ENCODE measurements around the gene SLC16A4. TPM values are rescaled to one million over a fixed set of nuclear protein-coding genes. Genes with fewer than 3 reads are reported as not detected.

The SLC16A4 gene
- total RNA-seq, 3 donors from 2014 or later (not counting 1 experiment from before 2014, with no cell fraction given), result 0.30 to 0.40 (median 0.34) TPM

DNA sequence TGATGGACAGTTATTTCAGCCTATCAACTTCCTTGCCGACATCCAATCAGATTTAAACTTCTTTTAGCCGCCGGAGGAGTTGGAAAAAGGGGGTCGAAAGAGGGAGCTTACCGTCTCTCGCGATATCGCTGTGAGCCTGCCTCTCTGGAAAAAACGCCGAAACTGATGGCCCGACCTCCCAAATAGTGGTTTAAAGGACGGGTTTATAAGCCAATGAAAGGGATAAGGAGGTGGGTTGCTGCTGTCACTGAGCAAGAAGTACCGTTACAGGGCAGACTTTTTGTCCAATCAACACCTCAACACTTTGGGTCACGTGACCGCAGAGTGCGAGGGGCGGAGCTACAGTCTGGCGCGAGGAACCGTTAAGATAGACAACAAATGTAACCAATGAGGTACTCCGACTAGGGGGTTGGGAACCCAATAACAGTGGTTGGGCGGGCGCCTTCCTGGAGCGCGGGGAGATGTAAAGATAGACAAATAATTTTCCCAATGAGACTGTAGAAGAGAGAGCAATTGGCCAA, 51.9 kb downstream of the SLC16A4 start, which contains the start of gene RBM15:
TSS of gene RBM15 (plus strand) at position 492 of the 521 bp plus-strand sequence. CDS start at position 521, 29 bp downstream.
- 0% methylated on average over 24 of the region's 25 CpGs for WGBS (ENCODE audit: insufficient coverage)
- H3K27ac Mint-ChIP-seq, result no peak within 1 kb of the TSS
- Histone ChIP-seq H3K27ac (ENCODE audit: low read length) (peak within 1 kb of the TSS; percentile 99), H3K4me3 (ENCODE audit: low read length) (peak within 1 kb of the TSS; percentile 98), H3K27me3 (ENCODE audit: control insufficient read depth, insufficient read depth, low read length) (no peaks in the 10 kb centered on the region), H3K36me3 (ENCODE audit: control insufficient read depth, insufficient read depth, low read length) (peaks cover 29% of the 10 kb centered on the region), H3K9me3 (ENCODE audit: control insufficient read depth, insufficient read depth, low read length) (no peaks in the 10 kb centered on the region), H3K4me1 (ENCODE audit: control insufficient read depth, insufficient read depth, low read length) (peaks cover 30% of the 10 kb centered on the region)
- ATAC-seq (peak; percentile 66 to 88 (median 74)), DNase-seq (peak; percentile 91 to 100)
- H3K9me3 Mint-ChIP-seq, result no peaks in the 10 kb centered on the region
- TF ChIP-seq, protein P1, sequence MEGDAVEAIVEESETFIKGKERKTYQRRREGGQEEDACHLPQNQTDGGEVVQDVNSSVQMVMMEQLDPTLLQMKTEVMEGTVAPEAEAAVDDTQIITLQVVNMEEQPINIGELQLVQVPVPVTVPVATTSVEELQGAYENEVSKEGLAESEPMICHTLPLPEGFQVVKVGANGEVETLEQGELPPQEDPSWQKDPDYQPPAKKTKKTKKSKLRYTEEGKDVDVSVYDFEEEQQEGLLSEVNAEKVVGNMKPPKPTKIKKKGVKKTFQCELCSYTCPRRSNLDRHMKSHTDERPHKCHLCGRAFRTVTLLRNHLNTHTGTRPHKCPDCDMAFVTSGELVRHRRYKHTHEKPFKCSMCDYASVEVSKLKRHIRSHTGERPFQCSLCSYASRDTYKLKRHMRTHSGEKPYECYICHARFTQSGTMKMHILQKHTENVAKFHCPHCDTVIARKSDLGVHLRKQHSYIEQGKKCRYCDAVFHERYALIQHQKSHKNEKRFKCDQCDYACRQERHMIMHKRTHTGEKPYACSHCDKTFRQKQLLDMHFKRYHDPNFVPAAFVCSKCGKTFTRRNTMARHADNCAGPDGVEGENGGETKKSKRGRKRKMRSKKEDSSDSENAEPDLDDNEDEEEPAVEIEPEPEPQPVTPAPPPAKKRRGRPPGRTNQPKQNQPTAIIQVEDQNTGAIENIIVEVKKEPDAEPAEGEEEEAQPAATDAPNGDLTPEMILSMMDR (IDR thresholded peaks at IDR 0.05), result no peak
- H3K36me3 Mint-ChIP-seq, result no peaks in the 10 kb centered on the region
- intact Hi-C loops (cut with micrococcal nuclease), result loop anchor here (1.0 to 2.0 kb wide), 4 partner anchors 68 to 912 kb away; partner anchors contain the start of genes KCNC4, LAMTOR5, PSMA5 and STRIP1
- peaks cover 50 to 55% of the 10 kb centered on the region in 2 donors for H3K4me1 Mint-ChIP-seq
- H3K4me3 Mint-ChIP-seq, result no peak within 1 kb of the TSS
- H3K27me3 Mint-ChIP-seq (ENCODE audit: low read depth in 2 of 2), result no peaks in the 10 kb centered on the region

DNA sequence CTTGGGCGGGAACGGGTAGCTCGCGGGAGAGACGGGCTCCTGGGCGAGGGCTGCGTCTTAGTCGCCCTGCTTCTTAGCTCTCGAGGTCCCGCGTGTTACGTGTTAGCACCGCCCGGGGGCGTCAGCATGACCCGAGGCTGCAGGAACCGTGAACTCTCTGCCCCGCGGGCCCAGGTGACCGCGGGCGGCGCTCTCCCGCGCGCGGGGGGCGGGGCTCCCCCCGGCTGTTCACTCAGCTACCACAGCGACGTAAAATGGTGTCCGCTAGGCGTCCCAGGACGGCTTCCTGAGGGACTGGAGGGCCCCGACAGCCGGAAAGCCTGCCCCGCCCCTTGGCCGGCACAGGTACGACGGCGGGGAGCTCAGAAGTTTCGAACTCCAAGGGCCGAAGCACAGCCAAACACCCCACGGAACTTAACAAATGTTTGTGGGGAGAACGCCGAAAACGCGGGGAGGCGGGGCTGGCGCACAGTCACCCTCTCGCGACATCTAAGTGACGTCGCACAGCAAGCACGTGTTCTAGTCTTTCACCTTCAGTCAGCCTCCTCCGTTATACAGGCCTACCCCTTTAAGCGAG, 52.4 kb downstream of the SLC16A4 start:
- H3K36me3 ChIP-seq (ENCODE audit: control insufficient read depth, insufficient read depth, low read length), result peaks cover 25% of the 10 kb centered on the region
- Mint-ChIP-seq H3K27me3 (ENCODE audit: low read depth in 2 of 2) (no peaks in the 10 kb centered on the region), H3K4me3 (no peak overlapping the region), H3K36me3 (no peaks in the 10 kb centered on the region), H3K27ac (no peak overlapping the region), H3K4me1 (peaks cover 44 to 49% of the 10 kb centered on the region in 2 donors), H3K9me3 (no peaks in the 10 kb centered on the region)
- H3K9me3 ChIP-seq (ENCODE audit: control insufficient read depth, insufficient read depth, low read length), result no peaks in the 10 kb centered on the region
- peaks cover 30% of the 10 kb centered on the region for H3K4me1 ChIP-seq (ENCODE audit: control insufficient read depth, insufficient read depth, low read length)
- peak overlapping the region; percentile 98 for H3K4me3 ChIP-seq (ENCODE audit: low read length)
- H3K27ac ChIP-seq (ENCODE audit: low read length), result peak overlapping the region; percentile 99
- TF ChIP-seq, protein P1 (IDR thresholded peaks at IDR 0.05), result peak; percentile 58
- DNase-seq (peak; percentile 96 to 97), ATAC-seq (peak; percentile 64 to 86 (median 73))
- intact Hi-C loops (cut with micrococcal nuclease), result loop anchor here (1.0 to 2.0 kb wide), 3 partner anchors 128 to 912 kb away; partner anchors contain the start of genes KCNC4, PSMA5 and STRIP1
- H3K27me3 ChIP-seq (ENCODE audit: control insufficient read depth, insufficient read depth, low read length), result no peaks in the 10 kb centered on the region
- WGBS (ENCODE audit: insufficient coverage), result under 1% methylated on average over 57 of the region's 57 CpGs

DNA sequence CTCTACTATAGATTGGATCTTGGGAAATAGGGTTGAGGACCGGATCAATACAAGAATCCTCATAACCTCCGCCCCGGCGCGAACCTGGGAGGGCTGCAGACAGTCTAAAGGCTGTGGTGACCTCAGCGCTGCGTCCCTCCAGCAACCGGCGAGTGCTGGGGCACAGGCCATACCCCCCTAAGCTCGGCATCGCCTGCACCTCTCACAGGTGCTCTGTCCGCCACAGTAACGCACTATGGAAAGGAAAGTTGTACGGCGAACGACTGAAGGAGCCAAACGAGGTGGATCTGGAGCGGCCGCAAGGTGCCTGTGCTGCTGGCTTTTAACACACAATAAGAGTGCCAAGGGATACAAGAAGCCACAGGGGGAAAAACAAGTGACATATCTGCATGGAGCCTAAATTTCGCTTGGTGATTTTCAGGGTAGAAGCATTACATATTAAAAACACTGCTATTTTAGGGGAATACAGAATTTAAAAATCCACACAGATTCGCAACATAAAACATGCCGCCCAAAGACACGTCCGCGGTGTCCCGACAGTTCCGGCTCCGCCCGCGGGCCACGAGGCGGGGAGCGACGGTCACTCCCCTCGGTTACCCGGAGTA, 53.0 kb downstream of the SLC16A4 start:
- no peak overlapping the region for H3K4me3 Mint-ChIP-seq
- H3K27ac Mint-ChIP-seq, result no peak overlapping the region
- no peaks in the 10 kb centered on the region for H3K36me3 Mint-ChIP-seq
- H3K27me3 Mint-ChIP-seq (ENCODE audit: low read depth in 2 of 2), result no peaks in the 10 kb centered on the region
- Histone ChIP-seq H3K4me3 (ENCODE audit: low read length) (peak overlapping the region; percentile 98), H3K4me1 (ENCODE audit: control insufficient read depth, insufficient read depth, low read length) (peaks cover 30% of the 10 kb centered on the region), H3K36me3 (ENCODE audit: control insufficient read depth, insufficient read depth, low read length) (peaks cover 19% of the 10 kb centered on the region), H3K27me3 (ENCODE audit: control insufficient read depth, insufficient read depth, low read length) (no peaks in the 10 kb centered on the region), H3K27ac (ENCODE audit: low read length) (peak overlapping the region; percentile 99), H3K9me3 (ENCODE audit: control insufficient read depth, insufficient read depth, low read length) (no peaks in the 10 kb centered on the region)
- peak in 1 of 2 donors; percentile 38 for DNase-seq
- no peak for ATAC-seq
- peaks cover 38 to 43% of the 10 kb centered on the region in 2 donors for H3K4me1 Mint-ChIP-seq
- intact Hi-C loops (cut with micrococcal nuclease), result loop anchor here (1.0 to 2.0 kb wide), 3 partner anchors 128 to 911 kb away; partner anchors contain the start of genes KCNC4, PSMA5 and STRIP1
- H3K9me3 Mint-ChIP-seq, result no peaks in the 10 kb centered on the region
- TF ChIP-seq, protein P1 (IDR thresholded peaks at IDR 0.05), result no peak
- WGBS (ENCODE audit: insufficient coverage), result 0% methylated on average over 35 of the region's 36 CpGs

All from natural killer cell (primary cell).